Stomach (tissue), 4 donors: ENCODE measurements around the gene CCNJ.

Source experiments
- POLR2A ChIP-seq, 4 donors: fragments of 450-650 bp; IDR thresholded peaks; one replicate each; pipeline ENCODE4 v1.6.1; 2016; ENCODE audit warnings: antibody characterized with exemption in 4 of 4, control low read depth in 2 of 4, mild to moderate bottlenecking in 1 of 4, moderate library complexity in 1 of 4
- TF ChIP-seq, protein P1 (sequence below), 7 experiments: fragments of 450-650 bp in 4 of 7; fragments of 200-600 bp in 3 of 7; sonication (generic) in 3 of 7; IDR thresholded peaks; one replicate each; pipeline ENCODE4 v1.5.1; 2016 to 2019; ENCODE audit warnings: antibody characterized with exemption in 7 of 7, control low read depth in 2 of 7, mild to moderate bottlenecking in 1 of 7

DNA sequence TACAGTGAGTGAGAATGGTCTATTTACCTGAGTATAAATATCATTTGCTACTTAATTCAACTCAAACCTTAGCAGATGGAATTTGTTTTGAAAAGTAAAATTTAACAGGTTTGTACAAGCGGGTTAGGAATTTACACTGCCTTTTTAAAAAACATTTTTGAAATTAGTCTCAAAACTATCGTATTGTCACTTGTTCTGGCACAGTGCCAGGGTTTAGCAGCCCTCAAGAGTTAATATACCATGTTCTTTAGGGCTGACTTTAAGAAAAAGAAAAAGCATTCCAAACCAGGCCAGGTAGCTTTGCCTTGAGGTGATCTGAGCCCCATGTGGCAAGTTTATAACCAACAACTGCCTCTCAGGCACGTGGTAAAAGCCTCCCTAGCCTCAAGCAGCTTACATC lies 17.8 kb downstream of the CCNJ start:
- TF ChIP-seq, protein P1, sequence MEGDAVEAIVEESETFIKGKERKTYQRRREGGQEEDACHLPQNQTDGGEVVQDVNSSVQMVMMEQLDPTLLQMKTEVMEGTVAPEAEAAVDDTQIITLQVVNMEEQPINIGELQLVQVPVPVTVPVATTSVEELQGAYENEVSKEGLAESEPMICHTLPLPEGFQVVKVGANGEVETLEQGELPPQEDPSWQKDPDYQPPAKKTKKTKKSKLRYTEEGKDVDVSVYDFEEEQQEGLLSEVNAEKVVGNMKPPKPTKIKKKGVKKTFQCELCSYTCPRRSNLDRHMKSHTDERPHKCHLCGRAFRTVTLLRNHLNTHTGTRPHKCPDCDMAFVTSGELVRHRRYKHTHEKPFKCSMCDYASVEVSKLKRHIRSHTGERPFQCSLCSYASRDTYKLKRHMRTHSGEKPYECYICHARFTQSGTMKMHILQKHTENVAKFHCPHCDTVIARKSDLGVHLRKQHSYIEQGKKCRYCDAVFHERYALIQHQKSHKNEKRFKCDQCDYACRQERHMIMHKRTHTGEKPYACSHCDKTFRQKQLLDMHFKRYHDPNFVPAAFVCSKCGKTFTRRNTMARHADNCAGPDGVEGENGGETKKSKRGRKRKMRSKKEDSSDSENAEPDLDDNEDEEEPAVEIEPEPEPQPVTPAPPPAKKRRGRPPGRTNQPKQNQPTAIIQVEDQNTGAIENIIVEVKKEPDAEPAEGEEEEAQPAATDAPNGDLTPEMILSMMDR (IDR thresholded peaks at IDR 0.05): no peak
- TF ChIP-seq POLR2A (IDR thresholded peaks at IDR 0.05): no peak
